ENCODE results near the gene SGMS2. TPM values are rescaled to one million over a fixed set of nuclear protein-coding genes. Genes with fewer than 3 reads are reported as not detected.

Gene SGMS2
- total RNA-seq, 1 donor from 2014 or later, result 25.8 TPM

DNA sequence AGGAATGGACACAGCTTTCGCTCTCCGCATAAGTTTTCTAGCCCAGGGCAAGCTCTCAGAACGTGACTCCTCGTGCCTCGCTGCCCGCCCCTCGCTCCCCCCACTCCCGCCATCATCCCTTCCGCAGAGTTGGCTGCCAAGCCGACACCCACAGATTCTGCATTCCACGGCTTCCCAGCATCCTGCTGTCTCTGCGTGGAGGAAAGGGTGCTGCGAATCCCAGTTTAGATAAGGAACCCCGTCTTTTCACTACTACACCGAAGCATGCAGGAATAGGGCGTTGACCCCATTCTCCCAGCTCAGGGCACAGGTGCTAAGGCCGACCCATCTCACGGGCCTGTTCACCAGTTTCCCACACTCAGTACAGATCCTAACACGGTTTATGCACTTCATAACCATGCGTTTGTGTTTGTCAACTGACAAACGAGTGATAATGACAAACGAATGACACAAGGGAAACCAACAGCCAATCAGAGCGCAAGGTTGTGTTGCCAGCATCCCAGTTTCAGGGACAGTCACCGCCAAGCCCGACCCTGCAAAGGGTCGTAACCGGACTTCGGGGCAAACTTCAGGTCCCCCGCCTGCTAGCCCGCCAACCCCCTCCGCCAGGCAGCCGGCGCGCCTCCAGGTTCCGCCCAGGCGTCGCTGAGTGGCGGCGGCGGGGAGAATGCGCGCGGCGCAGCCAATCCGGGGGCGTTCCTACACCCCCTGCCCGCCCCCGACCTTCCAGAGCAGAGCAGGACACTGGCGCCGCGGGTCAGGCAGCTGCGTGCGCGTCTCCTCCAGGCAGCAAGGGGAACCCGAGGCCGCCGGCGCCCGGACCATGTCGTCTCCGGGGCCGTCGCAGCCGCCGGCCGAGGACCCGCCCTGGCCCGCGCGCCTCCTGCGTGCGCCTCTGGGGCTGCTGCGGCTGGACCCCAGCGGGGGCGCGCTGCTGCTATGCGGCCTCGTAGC is 106.4 kb downstream of the SGMS2 start, which contains the start of gene CYP2U1:
TSS of gene CYP2U1 (plus strand) at position 729 of the 954 bp plus-strand sequence. CDS start at position 824, 95 bp downstream.
- H3K4me1 Mint-ChIP-seq (ENCODE audit: unreplicated experiment), result peaks cover 25% of the 10 kb centered on the region
- DNase-seq (ENCODE audit: extremely low spot score, unreplicated experiment), result peak; percentile 86
- peaks cover 9% of the 10 kb centered on the region for H3K36me3 Mint-ChIP-seq
- peak within 1 kb of the TSS; percentile 88 for H3K4me3 Mint-ChIP-seq
- no peaks in the 10 kb centered on the region for H3K9me3 Mint-ChIP-seq
- H3K27me3 Mint-ChIP-seq, result peaks cover 16% of the 10 kb centered on the region
- TF ChIP-seq CTCF (conservative IDR thresholded peaks at IDR 0.05), result peak; percentile 33
- peak within 1 kb of the TSS; percentile 24 for H3K27ac Mint-ChIP-seq

- Mint-ChIP-seq H3K9me3 (no peaks in the 10 kb centered on the region), H3K36me3 (peaks cover 11% of the 10 kb centered on the region), H3K27me3 (peaks cover 16% of the 10 kb centered on the region), H3K4me3 (peak overlapping the region; percentile 87), H3K4me1 (ENCODE audit: unreplicated experiment) (peaks cover 25% of the 10 kb centered on the region), H3K27ac (no peak overlapping the region)
- no peak for DNase-seq (ENCODE audit: extremely low spot score, unreplicated experiment)
- no peak for TF ChIP-seq CTCF (conservative IDR thresholded peaks at IDR 0.05)
These were observed 107.1 kb downstream of the SGMS2 start for GRCh38 chr4:107931775-107932321.

- H3K4me1 Mint-ChIP-seq (ENCODE audit: unreplicated experiment), result peaks cover 25% of the 10 kb centered on the region
- peaks cover 12% of the 10 kb centered on the region for H3K27me3 Mint-ChIP-seq
- H3K36me3 Mint-ChIP-seq, result peaks cover 19% of the 10 kb centered on the region
- H3K9me3 Mint-ChIP-seq, result peaks cover 5% of the 10 kb centered on the region
- H3K27ac Mint-ChIP-seq, result no peak overlapping the region
- no peak for TF ChIP-seq CTCF (conservative IDR thresholded peaks at IDR 0.05)
- DNase-seq (ENCODE audit: extremely low spot score, unreplicated experiment), result no peak
- H3K4me3 Mint-ChIP-seq, result no peak overlapping the region
These were observed 110.5 kb downstream of the SGMS2 start for GRCh38 chr4:107935246-107935645.

GRCh38 chr4:107937040-107937439 is 112.3 kb downstream of the SGMS2 start:
- peaks cover 19% of the 10 kb centered on the region for H3K36me3 Mint-ChIP-seq
- peaks cover 5% of the 10 kb centered on the region for H3K9me3 Mint-ChIP-seq
- no peak overlapping the region for H3K27ac Mint-ChIP-seq
- DNase-seq (ENCODE audit: extremely low spot score, unreplicated experiment), result no peak
- peaks cover 18% of the 10 kb centered on the region for H3K4me1 Mint-ChIP-seq (ENCODE audit: unreplicated experiment)
- no peak for TF ChIP-seq CTCF (conservative IDR thresholded peaks at IDR 0.05)
- no peak overlapping the region for H3K4me3 Mint-ChIP-seq
- H3K27me3 Mint-ChIP-seq, result peaks cover 6% of the 10 kb centered on the region

GRCh38 chr4:107939307-107939706 is 114.6 kb downstream of the SGMS2 start:
- Mint-ChIP-seq H3K4me1 (ENCODE audit: unreplicated experiment) (peaks cover 5% of the 10 kb centered on the region), H3K4me3 (no peak overlapping the region), H3K9me3 (peaks cover 5% of the 10 kb centered on the region), H3K27ac (no peak overlapping the region), H3K27me3 (no peaks in the 10 kb centered on the region), H3K36me3 (peaks cover 19% of the 10 kb centered on the region)
- TF ChIP-seq CTCF (conservative IDR thresholded peaks at IDR 0.05), result no peak
- no peak for DNase-seq (ENCODE audit: extremely low spot score, unreplicated experiment)
